ENCODE data around the gene GLMP.

DNA sequence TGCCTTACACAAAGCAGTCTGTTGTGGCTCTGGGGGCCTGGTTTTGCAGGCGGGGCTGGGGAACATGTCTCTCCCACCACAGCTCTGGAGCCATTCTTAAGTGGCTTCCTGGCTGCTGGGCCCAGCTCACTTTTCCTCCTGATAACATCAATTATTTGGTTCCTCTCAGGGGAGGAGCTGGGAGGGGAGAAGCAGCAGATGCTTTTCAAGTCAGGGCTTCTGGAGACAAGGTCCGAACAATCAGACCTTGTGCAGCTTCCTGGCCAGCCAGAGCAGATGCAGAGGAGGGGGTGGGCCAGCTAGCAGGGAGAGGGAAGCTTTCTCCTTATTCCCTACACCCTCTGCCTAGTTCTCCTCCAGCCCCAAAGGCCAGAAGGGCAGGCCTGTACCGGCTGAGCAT, 44.0 kb downstream of the GLMP start:
- TF ChIP-seq, protein P1, sequence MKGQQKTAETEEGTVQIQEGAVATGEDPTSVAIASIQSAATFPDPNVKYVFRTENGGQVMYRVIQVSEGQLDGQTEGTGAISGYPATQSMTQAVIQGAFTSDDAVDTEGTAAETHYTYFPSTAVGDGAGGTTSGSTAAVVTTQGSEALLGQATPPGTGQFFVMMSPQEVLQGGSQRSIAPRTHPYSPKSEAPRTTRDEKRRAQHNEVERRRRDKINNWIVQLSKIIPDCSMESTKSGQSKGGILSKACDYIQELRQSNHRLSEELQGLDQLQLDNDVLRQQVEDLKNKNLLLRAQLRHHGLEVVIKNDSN (IDR thresholded peaks at IDR 0.05), result no peak
- no peak for TF ChIP-seq EGR1 (IDR thresholded peaks at IDR 0.05)
- TF ChIP-seq CREB1 (IDR thresholded peaks at IDR 0.05; ENCODE audit: low read depth), result no peak
- TF ChIP-seq CEBPB (IDR thresholded peaks at IDR 0.05), result no peak
- no peak for TF ChIP-seq TEAD4 (IDR thresholded peaks at IDR 0.05)
- TF ChIP-seq RAD21 (IDR thresholded peaks at IDR 0.05; ENCODE audit: low read depth), result no peak

Data from Ishikawa (cell line).